HL-60 (cell line): Measurements from ENCODE around the gene GABPB2.

Experiments
- DNase-seq, 2 experiments: peaks; one replicate each; pipeline ENCODE4 v3.0.0-alpha.2; 2010 to 2020; ENCODE audit warnings: low read depth in 1 of 2, low spot score in 1 of 2
- H3K27ac ChIP-seq: fragments of 250-450 bp; sonication (Bioruptor Pico); replicated peaks from 2 replicates; pipeline ENCODE4 v1.5.1; 2020; ENCODE audit warnings: mild to moderate bottlenecking, moderate library complexity
- H3K27me3 ChIP-seq: fragments of 250-450 bp; sonication (Bioruptor Pico); 2 replicates; pipeline ENCODE4 v1.5.1; 2021; ENCODE audit warnings: mild to moderate bottlenecking, moderate library complexity; ENCODE audit not compliant: insufficient read depth, poor library complexity, severe bottlenecking
- H3K4me3 ChIP-seq: replicated peaks from 2 replicates; pipeline ENCODE4 v1.5.1; 2011; ENCODE audit warnings: mild to moderate bottlenecking, control low read depth, low read length; ENCODE audit not compliant: insufficient read depth
- CTCF ChIP-seq: IDR thresholded peaks from one replicate; pipeline ENCODE4 v1.5.1; 2011; ENCODE audit warnings: low read length, control low read depth, inconsistent platforms; ENCODE audit not compliant: insufficient read depth
- GABPA ChIP-seq: IDR thresholded peaks from 2 replicates; pipeline ENCODE4 v1.6.1; 2012; ENCODE audit warnings: low read depth
- POLR2AphosphoS5 ChIP-seq: IDR thresholded peaks from 2 replicates; pipeline ENCODE4 v1.6.1; 2012; ENCODE audit warnings: low read depth
- REST ChIP-seq: IDR thresholded peaks from 2 replicates; pipeline ENCODE4 v1.6.1; 2012; ENCODE audit warnings: low read depth; ENCODE audit not compliant: insufficient replicate concordance
- SPI1 ChIP-seq: IDR thresholded peaks from 2 replicates; pipeline ENCODE4 v1.6.1; 2012; ENCODE audit warnings: low read depth, mild to moderate bottlenecking, borderline replicate concordance

The GABPB2 gene

GRCh38 chr1:151039521-151039920, 31.0 kb upstream of the GABPB2 start:
- no peak overlapping the region for H3K4me3 ChIP-seq
- no peaks in the 10 kb centered on the region for H3K27me3 ChIP-seq
- no peak overlapping the region for H3K27ac ChIP-seq
- DNase-seq, result no peak
- no peak for TF ChIP-seq POLR2AphosphoS5
- TF ChIP-seq REST, result no peak
- no peak for TF ChIP-seq GABPA
- no peak for TF ChIP-seq SPI1

GRCh38 chr1:151043163-151043562, 27.4 kb upstream of the GABPB2 start:
- Histone ChIP-seq H3K27me3 (peaks cover 6% of the 10 kb centered on the region), H3K27ac (no peak overlapping the region), H3K4me3 (no peak overlapping the region)
- no peak for TF ChIP-seq POLR2AphosphoS5
- TF ChIP-seq CTCF, result no peak
- no peak for TF ChIP-seq REST
- TF ChIP-seq GABPA, result no peak
- TF ChIP-seq SPI1, result no peak
- no peak for DNase-seq

GRCh38 chr1:151047591-151047924, 23.0 kb upstream of the GABPB2 start, which contains the start of gene C1orf56:
Gene C1orf56 (plus strand): TSS chr1:151047751. CDS start chr1:151047848, 97 bp downstream.
- H3K27me3 ChIP-seq, result peaks cover 7% of the 10 kb centered on the region
- TF ChIP-seq GABPA (no peak), CTCF (no peak), REST (no peak), POLR2AphosphoS5 (no peak), SPI1 (no peak)
- no peak within 1 kb of the TSS for H3K27ac ChIP-seq
- peak within 1 kb of the TSS; percentile 63 for H3K4me3 ChIP-seq
- no peak for DNase-seq
